Stomach (tissue), 4 donors: Measurements from ENCODE around the gene TTC34.

Experiments
- CTCF ChIP-seq, 7 experiments: fragments of 450-650 bp in 4 of 7; fragments of 200-600 bp in 3 of 7; sonication (generic) in 3 of 7; IDR thresholded peaks; one replicate each; pipeline ENCODE4 v1.5.1; 2016 to 2019; ENCODE audit warnings: antibody characterized with exemption in 7 of 7, control low read depth in 2 of 7, mild to moderate bottlenecking in 1 of 7
- EP300 ChIP-seq: sonication (generic); formaldehyde crosslinking; IDR thresholded peaks from one replicate; pipeline ENCODE4 v1.6.1; 2017; ENCODE audit warnings: antibody characterized with exemption
- POLR2A ChIP-seq, 4 donors: fragments of 450-650 bp; IDR thresholded peaks; one replicate each; pipeline ENCODE4 v1.6.1; 2016; ENCODE audit warnings: antibody characterized with exemption in 4 of 4, control low read depth in 2 of 4, mild to moderate bottlenecking in 1 of 4, moderate library complexity in 1 of 4
- POLR2AphosphoS5 ChIP-seq, 3 donors: sonication (generic); formaldehyde crosslinking; IDR thresholded peaks; one replicate each; pipeline ENCODE4 v1.6.1; 2016; ENCODE audit warnings: antibody characterized with exemption in 3 of 3

GRCh38 chr1:2824999-2825398 is 23.5 kb upstream of the TTC34 start:
- TF ChIP-seq CTCF (IDR thresholded peaks at IDR 0.05) (no peak), POLR2A (IDR thresholded peaks at IDR 0.05) (no peak), POLR2AphosphoS5 (IDR thresholded peaks at IDR 0.05) (no peak), EP300 (no peak)
